ENCODE results near the gene DENND1B. TPM values are rescaled to one million over a fixed set of nuclear protein-coding genes. Genes with fewer than 3 reads are reported as not detected.

Gene DENND1B
- polyA plus RNA-seq (2012; ENCODE audit: low read depth, missing spikeins), result 1.2 TPM

- TF ChIP-seq SPI1 (IDR thresholded peaks at IDR 0.05; ENCODE audit: low read depth, low read length) (peak; percentile 74), PAX5 (IDR thresholded peaks at IDR 0.05; ENCODE audit: insufficient read depth, low read length, severe bottlenecking) (peak; percentile 89), POLR2A (IDR thresholded peaks at IDR 0.05; ENCODE audit: low read depth, low read length) (no peak), POU2F2 (IDR thresholded peaks at IDR 0.05; ENCODE audit: low read depth, low read length) (no peak), TAF1 (IDR thresholded peaks at IDR 0.05; ENCODE audit: low read depth, low read length) (peak; percentile 10; the same call in 1 of the 2 replicates)
- peak; percentile 89 for FAIRE-seq
- DNase-seq (ENCODE audit: insufficient read length, low spot score), result peak; percentile 51
These were observed at the start of gene DENND1B for GRCh38 chr1:197775282-197776262. Gene DENND1B (minus strand): TSS chr1:197775480. CDS start chr1:197775155, 325 bp downstream.

GRCh38 chr1:197814306-197814705, 39.0 kb upstream of the DENND1B start:
- no peak for TF ChIP-seq POLR2AphosphoS5 (IDR thresholded peaks at IDR 0.05; ENCODE audit: low read depth, low read length)
- no peak for TF ChIP-seq TAF1 (IDR thresholded peaks at IDR 0.05; ENCODE audit: low read depth, low read length)
- no peak for TF ChIP-seq SPI1 (IDR thresholded peaks at IDR 0.05; ENCODE audit: low read depth, low read length)
- no peak for TF ChIP-seq PAX5 (IDR thresholded peaks at IDR 0.05; ENCODE audit: insufficient read depth, low read length, severe bottlenecking)
- no peak for TF ChIP-seq POU2F2 (IDR thresholded peaks at IDR 0.05; ENCODE audit: low read depth, low read length)
- no peak for TF ChIP-seq POLR2A (IDR thresholded peaks at IDR 0.05; ENCODE audit: low read depth, low read length)
- no peak for FAIRE-seq
- DNase-seq (ENCODE audit: insufficient read length, low spot score), result no peak

GRCh38 chr1:197813741-197814140, 38.5 kb upstream of the DENND1B start:
- FAIRE-seq (no peak), DNase-seq (ENCODE audit: insufficient read length, low spot score) (no peak)
- TF ChIP-seq PAX5 (IDR thresholded peaks at IDR 0.05; ENCODE audit: insufficient read depth, low read length, severe bottlenecking) (no peak), POLR2AphosphoS5 (IDR thresholded peaks at IDR 0.05; ENCODE audit: low read depth, low read length) (no peak), POLR2A (IDR thresholded peaks at IDR 0.05; ENCODE audit: low read depth, low read length) (no peak), SPI1 (IDR thresholded peaks at IDR 0.05; ENCODE audit: low read depth, low read length) (no peak), POU2F2 (IDR thresholded peaks at IDR 0.05; ENCODE audit: low read depth, low read length) (no peak), TAF1 (IDR thresholded peaks at IDR 0.05; ENCODE audit: low read depth, low read length) (no peak)

GRCh38 chr1:197811769-197812168, 36.5 kb upstream of the DENND1B start:
- no peak for TF ChIP-seq TAF1 (IDR thresholded peaks at IDR 0.05; ENCODE audit: low read depth, low read length)
- TF ChIP-seq POU2F2 (IDR thresholded peaks at IDR 0.05; ENCODE audit: low read depth, low read length), result no peak
- DNase-seq (ENCODE audit: insufficient read length, low spot score) (no peak), FAIRE-seq (no peak)

- DNase-seq (ENCODE audit: insufficient read length, low spot score) (no peak), FAIRE-seq (no peak)
- TF ChIP-seq POU2F2 (IDR thresholded peaks at IDR 0.05; ENCODE audit: low read depth, low read length), result no peak
- no peak for TF ChIP-seq POLR2AphosphoS5 (IDR thresholded peaks at IDR 0.05; ENCODE audit: low read depth, low read length)
- no peak for TF ChIP-seq TAF1 (IDR thresholded peaks at IDR 0.05; ENCODE audit: low read depth, low read length)
- TF ChIP-seq SPI1 (IDR thresholded peaks at IDR 0.05; ENCODE audit: low read depth, low read length), result no peak
- TF ChIP-seq PAX5 (IDR thresholded peaks at IDR 0.05; ENCODE audit: insufficient read depth, low read length, severe bottlenecking), result no peak
- TF ChIP-seq POLR2A (IDR thresholded peaks at IDR 0.05; ENCODE audit: low read depth, low read length), result no peak
These were observed 35.5 kb upstream of the DENND1B start for GRCh38 chr1:197810812-197811211.

- peak; percentile 74 for FAIRE-seq
- TF ChIP-seq POLR2AphosphoS5 (IDR thresholded peaks at IDR 0.05; ENCODE audit: low read depth, low read length), result no peak
- TF ChIP-seq POU2F2 (IDR thresholded peaks at IDR 0.05; ENCODE audit: low read depth, low read length), result no peak
- no peak for TF ChIP-seq PAX5 (IDR thresholded peaks at IDR 0.05; ENCODE audit: insufficient read depth, low read length, severe bottlenecking)
- no peak for TF ChIP-seq TAF1 (IDR thresholded peaks at IDR 0.05; ENCODE audit: low read depth, low read length)
- 0 out of 2 replicates have a peak, but pooled peaks have one; percentile 4 for TF ChIP-seq SPI1 (IDR thresholded peaks at IDR 0.05; ENCODE audit: low read depth, low read length)
- TF ChIP-seq POLR2A (IDR thresholded peaks at IDR 0.05; ENCODE audit: low read depth, low read length), result no peak
- no peak for DNase-seq (ENCODE audit: insufficient read length, low spot score)
These were observed 33.6 kb upstream of the DENND1B start for GRCh38 chr1:197808880-197809279.

GRCh38 chr1:197807739-197808453, 32.6 kb upstream of the DENND1B start:
- TF ChIP-seq PAX5 (IDR thresholded peaks at IDR 0.05; ENCODE audit: insufficient read depth, low read length, severe bottlenecking) (no peak), POU2F2 (IDR thresholded peaks at IDR 0.05; ENCODE audit: low read depth, low read length) (no peak), TAF1 (IDR thresholded peaks at IDR 0.05; ENCODE audit: low read depth, low read length) (no peak), SPI1 (IDR thresholded peaks at IDR 0.05; ENCODE audit: low read depth, low read length) (no peak), POLR2AphosphoS5 (IDR thresholded peaks at IDR 0.05; ENCODE audit: low read depth, low read length) (no peak), POLR2A (IDR thresholded peaks at IDR 0.05; ENCODE audit: low read depth, low read length) (no peak)
- no peak for DNase-seq (ENCODE audit: insufficient read length, low spot score)
- no peak for FAIRE-seq

GRCh38 chr1:197807216-197807615, 31.9 kb upstream of the DENND1B start:
- FAIRE-seq (no peak), DNase-seq (ENCODE audit: insufficient read length, low spot score) (no peak)
- TF ChIP-seq PAX5 (IDR thresholded peaks at IDR 0.05; ENCODE audit: insufficient read depth, low read length, severe bottlenecking) (no peak), POLR2AphosphoS5 (IDR thresholded peaks at IDR 0.05; ENCODE audit: low read depth, low read length) (no peak), POLR2A (IDR thresholded peaks at IDR 0.05; ENCODE audit: low read depth, low read length) (no peak), POU2F2 (IDR thresholded peaks at IDR 0.05; ENCODE audit: low read depth, low read length) (no peak), SPI1 (IDR thresholded peaks at IDR 0.05; ENCODE audit: low read depth, low read length) (no peak), TAF1 (IDR thresholded peaks at IDR 0.05; ENCODE audit: low read depth, low read length) (no peak)

GRCh38 chr1:197806718-197807117, 31.4 kb upstream of the DENND1B start:
- TF ChIP-seq POLR2AphosphoS5 (IDR thresholded peaks at IDR 0.05; ENCODE audit: low read depth, low read length) (no peak), PAX5 (IDR thresholded peaks at IDR 0.05; ENCODE audit: insufficient read depth, low read length, severe bottlenecking) (no peak), TAF1 (IDR thresholded peaks at IDR 0.05; ENCODE audit: low read depth, low read length) (no peak), POLR2A (IDR thresholded peaks at IDR 0.05; ENCODE audit: low read depth, low read length) (no peak)
- DNase-seq (ENCODE audit: insufficient read length, low spot score) (no peak), FAIRE-seq (no peak)

Data from GM12891 (cell line).